ENCODE measurements around the gene NHS.

DNA sequence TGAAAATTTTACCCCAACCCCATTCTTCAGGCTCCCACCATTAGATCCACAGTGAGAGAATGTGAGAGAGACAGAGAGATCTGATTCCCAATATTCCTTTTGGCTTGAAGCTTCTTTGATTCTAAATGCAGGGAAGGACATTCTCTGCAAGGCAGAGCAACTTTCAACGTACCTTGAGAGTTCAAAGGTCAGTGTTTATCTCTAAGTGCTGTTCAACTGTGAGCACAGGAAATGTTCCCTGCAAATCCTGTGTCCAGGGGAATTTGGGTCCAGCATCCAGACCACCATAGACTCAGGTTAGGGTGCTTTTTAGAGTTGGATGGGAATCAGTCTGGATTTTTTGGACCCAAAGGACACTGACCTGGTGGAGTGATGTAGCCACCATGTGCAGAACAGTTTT lies 97.4 kb downstream of the NHS start:
- TF ChIP-seq POLR2A (IDR thresholded peaks at IDR 0.05): no peak
- TF ChIP-seq, protein P1, sequence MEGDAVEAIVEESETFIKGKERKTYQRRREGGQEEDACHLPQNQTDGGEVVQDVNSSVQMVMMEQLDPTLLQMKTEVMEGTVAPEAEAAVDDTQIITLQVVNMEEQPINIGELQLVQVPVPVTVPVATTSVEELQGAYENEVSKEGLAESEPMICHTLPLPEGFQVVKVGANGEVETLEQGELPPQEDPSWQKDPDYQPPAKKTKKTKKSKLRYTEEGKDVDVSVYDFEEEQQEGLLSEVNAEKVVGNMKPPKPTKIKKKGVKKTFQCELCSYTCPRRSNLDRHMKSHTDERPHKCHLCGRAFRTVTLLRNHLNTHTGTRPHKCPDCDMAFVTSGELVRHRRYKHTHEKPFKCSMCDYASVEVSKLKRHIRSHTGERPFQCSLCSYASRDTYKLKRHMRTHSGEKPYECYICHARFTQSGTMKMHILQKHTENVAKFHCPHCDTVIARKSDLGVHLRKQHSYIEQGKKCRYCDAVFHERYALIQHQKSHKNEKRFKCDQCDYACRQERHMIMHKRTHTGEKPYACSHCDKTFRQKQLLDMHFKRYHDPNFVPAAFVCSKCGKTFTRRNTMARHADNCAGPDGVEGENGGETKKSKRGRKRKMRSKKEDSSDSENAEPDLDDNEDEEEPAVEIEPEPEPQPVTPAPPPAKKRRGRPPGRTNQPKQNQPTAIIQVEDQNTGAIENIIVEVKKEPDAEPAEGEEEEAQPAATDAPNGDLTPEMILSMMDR (IDR thresholded peaks at IDR 0.05 in 8 of 11, conservative IDR thresholded peaks at IDR 0.05 in 3 of 11): no peak
